HEK293T (cell line): ENCODE data around the gene HGD.
"Not testable (repeated sequence)": the region's sequence is repeated elsewhere in the genome, so short reads cannot be mapped to it uniquely, and the experiment has no call there.

Source experiments
- CTCF ChIA-PET: fragments of 350-600 bp; formaldehyde crosslinking; extraction: SDS; loops from one replicate; lab custom pipeline; 2021; ENCODE audit warnings: antibody characterized with exemption, inconsistent platforms; lab: Yijun Ruan, JAX
- POLR2A ChIA-PET: fragments of 350-600 bp; formaldehyde crosslinking; extraction: SDS; loops from one replicate; lab custom pipeline; 2020; ENCODE audit warnings: antibody characterized with exemption, inconsistent platforms; lab: Yijun Ruan, JAX
- DNase-seq: peaks from one replicate; pipeline ENCODE4 v3.0.0; 2012; ENCODE audit warnings: mixed read lengths; ENCODE audit errors: extremely low spot score
- ARNT ChIP-seq: fragments of 450-650 bp; IDR thresholded peaks from 2 replicates; pipeline ENCODE4 v1.6.1; 2017; ENCODE audit warnings: mild to moderate bottlenecking
- BHLHE40 ChIP-seq: fragments of 450-650 bp; IDR thresholded peaks from 2 replicates; pipeline ENCODE4 v1.6.1; 2016; ENCODE audit warnings: mild to moderate bottlenecking, moderate library complexity, borderline replicate concordance
- CTBP1 ChIP-seq: fragments of 450-650 bp; IDR thresholded peaks from 2 replicates; pipeline ENCODE4 v1.6.1; 2016; ENCODE audit warnings: borderline replicate concordance
- ELF4 ChIP-seq: fragments of 450-650 bp; IDR thresholded peaks from 2 replicates; pipeline ENCODE4 v1.6.1; 2017; ENCODE audit warnings: antibody characterized with exemption
- FOXA1 ChIP-seq: fragments of 450-650 bp; IDR thresholded peaks from 2 replicates; pipeline ENCODE4 v1.6.1; 2016; ENCODE audit warnings: mild to moderate bottlenecking
- FOXK2 ChIP-seq: fragments of 450-650 bp; IDR thresholded peaks from 2 replicates; pipeline ENCODE4 v1.6.1; 2016; ENCODE audit warnings: mild to moderate bottlenecking
- FOXM1 ChIP-seq: fragments of 450-650 bp; IDR thresholded peaks from 2 replicates; pipeline ENCODE4 v1.6.1; 2017; ENCODE audit warnings: mild to moderate bottlenecking, borderline replicate concordance
- HDGF ChIP-seq: fragments of 450-650 bp; IDR thresholded peaks from 2 replicates; pipeline ENCODE4 v1.6.1; 2017; ENCODE audit warnings: antibody characterized with exemption, borderline replicate concordance
- L3MBTL2 ChIP-seq: fragments of 450-650 bp; conservative IDR thresholded peaks from 2 replicates; pipeline ENCODE4 v1.6.1; 2016; ENCODE audit warnings: mild to moderate bottlenecking
- LEF1 ChIP-seq: fragments of 450-650 bp; IDR thresholded peaks from 2 replicates; pipeline ENCODE4 v1.6.1; 2017; ENCODE audit warnings: mild to moderate bottlenecking, borderline replicate concordance
- NFRKB ChIP-seq: fragments of 450-650 bp; IDR thresholded peaks from 2 replicates; pipeline ENCODE4 v1.6.1; 2016; ENCODE audit warnings: mild to moderate bottlenecking, moderate library complexity
- PKNOX1 ChIP-seq: fragments of 450-650 bp; IDR thresholded peaks from 2 replicates; pipeline ENCODE4 v1.6.1; 2016
- SP1 ChIP-seq: fragments of 450-650 bp; IDR thresholded peaks from 2 replicates; pipeline ENCODE4 v1.6.1; 2017
- SUZ12 ChIP-seq: fragments of 450-650 bp; IDR thresholded peaks from 2 replicates; pipeline ENCODE4 v1.6.1; 2016; ENCODE audit warnings: mild to moderate bottlenecking
- TARDBP ChIP-seq: fragments of 450-650 bp; IDR thresholded peaks from 2 replicates; pipeline ENCODE4 v1.6.1; 2016
- ZNF384 ChIP-seq: fragments of 450-650 bp; IDR thresholded peaks from 2 replicates; pipeline ENCODE4 v1.6.1; 2016

Gene HGD

GRCh38 chr3:120645083-120645845 is 36.8 kb downstream of the HGD start:
- TF ChIP-seq ELF4, result no peak
- TF ChIP-seq L3MBTL2, result no peak
- TF ChIP-seq SUZ12, result no peak
- TF ChIP-seq PKNOX1, result no peak
- TF ChIP-seq FOXK2, result no peak
- TF ChIP-seq ARNT, result no peak
- TF ChIP-seq SP1, result no peak
- TF ChIP-seq CTBP1, result no peak
- no peak for TF ChIP-seq LEF1
- TF ChIP-seq ZNF384, result no peak
- TF ChIP-seq BHLHE40, result no peak
- no peak for TF ChIP-seq HDGF
- no peak for TF ChIP-seq TARDBP
- no peak for TF ChIP-seq NFRKB
- TF ChIP-seq FOXM1, result no peak
- TF ChIP-seq FOXA1, result no peak
- ChIA-PET CTCF (interaction anchor here (0.5 kb wide), 1 partner anchor 1703 kb away, joined by 3 read pairs; no protein-coding TSS in a partner anchor), POLR2A (no interaction called here)
- DNase-seq, result no peak

- CTCF ChIA-PET, result interaction anchor here (0.8 kb wide), 1 partner anchor 152 kb away, joined by 3 read pairs; no protein-coding TSS in a partner anchor
- TF ChIP-seq FOXK2, result no peak
- no peak for TF ChIP-seq ZNF384
- no peak for TF ChIP-seq BHLHE40
- no peak for TF ChIP-seq LEF1
- TF ChIP-seq L3MBTL2, result no peak
- no peak for TF ChIP-seq FOXA1
- TF ChIP-seq TARDBP, result no peak
- TF ChIP-seq CTBP1, result no peak
- TF ChIP-seq FOXM1, result no peak
- no peak for DNase-seq
- POLR2A ChIA-PET, result no interaction called here
Measured at GRCh38 chr3:120642368-120642948, 39.6 kb downstream of the HGD start.

- TF ChIP-seq SUZ12, result no peak
- no peak for TF ChIP-seq HDGF
- no peak for TF ChIP-seq BHLHE40
- no peak for TF ChIP-seq LEF1
- no peak for TF ChIP-seq ARNT
- no peak for TF ChIP-seq PKNOX1
- TF ChIP-seq FOXK2, result no peak
- TF ChIP-seq NFRKB, result no peak
- TF ChIP-seq L3MBTL2, result no peak
- no peak for TF ChIP-seq TARDBP
- TF ChIP-seq FOXM1, result no peak
- TF ChIP-seq SP1, result no peak
- no peak for TF ChIP-seq CTBP1
- TF ChIP-seq FOXA1, result no peak
- TF ChIP-seq ZNF384, result no peak
- no peak for TF ChIP-seq ELF4
- DNase-seq, result no peak
- ChIA-PET POLR2A (no interaction called here), CTCF (interaction anchor here (0.8 kb wide), 1 partner anchor 153 kb away, joined by 3 read pairs; no protein-coding TSS in a partner anchor)
Measured at GRCh38 chr3:120641696-120642246, 40.3 kb downstream of the HGD start.

- DNase-seq, result no peak
- CTCF ChIA-PET, result no interaction called here
- POLR2A ChIA-PET, result no interaction called here
- TF ChIP-seq FOXA1 (no peak), L3MBTL2 (no peak), ARNT (no peak), SP1 (no peak), ELF4 (no peak), NFRKB (no peak), HDGF (no peak), TARDBP (no peak), LEF1 (no peak), FOXK2 (no peak), PKNOX1 (no peak), FOXM1 (no peak), BHLHE40 (no peak), SUZ12 (no peak), CTBP1 (no peak), ZNF384 (no peak)
Measured at GRCh38 chr3:120640231-120640630, 41.8 kb downstream of the HGD start.

GRCh38 chr3:120638820-120639219 is 43.2 kb downstream of the HGD start:
- CTCF ChIA-PET, DNase-seq, POLR2A ChIA-PET: not testable (repeated sequence)
